HCT116 (cell line): ENCODE data around the gene ZNF32. TPM values are rescaled to one million over a fixed set of nuclear protein-coding genes. Genes with fewer than 3 reads are reported as not detected.

ENCODE experiments used
- ATAC-seq: fragments of 200-7000 bp; cut with Tn5 transposase; 2 replicates; pipeline ENCODE4 v1.9.1; 2020; ENCODE audit warnings: mild to moderate bottlenecking, moderate library complexity
- BruUV-seq: library from RNA; stranded (reverse); fragments of 400-500 nt; replicated peaks from 2 replicates; lab custom pipeline; 2021; lab: Mats Ljungman, UMichigan
- CTCF ChIA-PET: fragments of 300-600 bp; sonication (Branson Sonifier 250); formaldehyde crosslinking; loops from one replicate; lab custom pipeline; 2021; ENCODE audit warnings: antibody characterized with exemption; lab: Charles Lee
- POLR2A ChIA-PET: fragments of 300-600, 350-600 bp; sonication (Branson Sonifier 250); formaldehyde crosslinking; loops from one replicate; lab custom pipeline; 2021; ENCODE audit warnings: antibody characterized with exemption; lab: Charles Lee
- RAD21 ChIA-PET, 2 experiments: fragments of 300-600 bp; sonication (Branson Sonifier 250); formaldehyde crosslinking; loops; one replicate each; lab custom pipeline; 2023; ENCODE audit warnings: low total read pairs in 2 of 2; ENCODE audit not compliant: uncharacterized antibody in 2 of 2, unreplicated experiment in 2 of 2, low non-redundant PET in 1 of 2; lab: Charles Lee
- DNase-seq: peaks from one replicate; pipeline ENCODE4 v3.0.0-alpha.2; 2010; ENCODE audit warnings: low read depth, low spot score
- H2AFZ ChIP-seq: fragments of 200-600 bp; shearing (Covaris generic), sonication (generic); 2 replicates; pipeline ENCODE4 v1.6.1; 2017; ENCODE audit warnings: low read depth, mixed run types, mixed read lengths, antibody characterized with exemption, low read length; ENCODE audit not compliant: poor library complexity, severe bottlenecking
- H3K27ac ChIP-seq: 2 replicates; pipeline ENCODE4 v1.5.1; 2012; ENCODE audit warnings: low read depth, low read length
- H3K27me3 ChIP-seq: fragments of 200-600 bp; sonication (generic); 2 replicates; pipeline ENCODE4 v1.6.1; 2016; ENCODE audit warnings: mixed run types, low read length, mixed read lengths; ENCODE audit not compliant: insufficient read depth
- H3K36me3 ChIP-seq, 2 experiments: fragments of 200-500 bp in 1 of 2; fragments of 200-600 bp in 1 of 2; sonication (Bioruptor generic) in 1 of 2; sonication (generic) in 1 of 2; 2 replicates each; pipeline versions ENCODE4 v1.5.1 to v1.6.1; 2014 to 2016; ENCODE audit warnings: low read length in 2 of 2, inconsistent platforms in 1 of 2, mixed read lengths in 1 of 2, mixed run types in 1 of 2; ENCODE audit not compliant: insufficient read depth in 2 of 2, control insufficient read depth in 1 of 2
- H3K4me1 ChIP-seq, 2 experiments: fragments of 200-600 bp in 1 of 2; sonication (generic) in 1 of 2; 2 replicates each; pipeline versions ENCODE4 v1.5.1 to v1.6.1; 2012 to 2017; ENCODE audit warnings: low read length in 2 of 2, inconsistent platforms in 1 of 2, mild to moderate bottlenecking in 1 of 2, mixed read lengths in 1 of 2, mixed run types in 1 of 2, moderate library complexity in 1 of 2; ENCODE audit not compliant: insufficient read depth in 2 of 2, control insufficient read depth in 1 of 2
- H3K4me2 ChIP-seq: fragments of 200-600 bp; sonication (generic); 2 replicates; pipeline ENCODE4 v1.6.1; 2017; ENCODE audit warnings: mixed run types, low read length, mixed read lengths
- H3K4me3 ChIP-seq, 2 experiments: fragments of 200-600 bp in 1 of 2; sonication (generic) in 1 of 2; replicated peaks in 1 of 2; 2 replicates each; pipeline ENCODE4 v1.5.1; 2011 to 2016; ENCODE audit warnings: low read length in 2 of 2, control low read depth in 1 of 2, low read depth in 1 of 2, mild to moderate bottlenecking in 1 of 2, mixed read lengths in 1 of 2, mixed run types in 1 of 2
- H3K79me2 ChIP-seq: fragments of 200-600 bp; sonication (generic); 2 replicates; pipeline ENCODE4 v1.6.1; 2017; ENCODE audit warnings: mild to moderate bottlenecking, mixed run types, low read length, moderate library complexity, mixed read lengths; ENCODE audit not compliant: insufficient read depth
- H3K9ac ChIP-seq: fragments of 200-600 bp; sonication (generic); 2 replicates; pipeline ENCODE4 v1.6.1; 2016; ENCODE audit warnings: low read length, mixed read lengths
- H3K9me2 ChIP-seq: fragments of 200-600 bp; sonication (generic), shearing (Covaris generic); 2 replicates; pipeline ENCODE4 v1.6.1; 2017; ENCODE audit warnings: mixed run types, mild to moderate bottlenecking, moderate library complexity; ENCODE audit not compliant: insufficient read depth
- H3K9me3 ChIP-seq, 2 experiments: fragments of 200-500 bp in 1 of 2; fragments of 200-600 bp in 1 of 2; sonication (Bioruptor generic) in 1 of 2; sonication (generic) in 1 of 2; 2 replicates each; pipeline ENCODE4 v1.6.1; 2014 to 2017; ENCODE audit warnings: low read length in 2 of 2, mixed read lengths in 2 of 2, inconsistent platforms in 1 of 2, low read depth in 1 of 2, mild to moderate bottlenecking in 1 of 2, mixed run types in 1 of 2, moderate library complexity in 1 of 2; ENCODE audit not compliant: control insufficient read depth in 1 of 2, insufficient read depth in 1 of 2
- H4K20me1 ChIP-seq: fragments of 200-600 bp; sonication (generic), shearing (Covaris generic); 2 replicates; pipeline ENCODE4 v1.6.1; 2017; ENCODE audit warnings: mixed run types, mild to moderate bottlenecking, moderate library complexity; ENCODE audit not compliant: insufficient read depth
- CTCF ChIP-seq, 3 experiments: fragments of 200-600 bp in 1 of 3; sonication (generic) in 1 of 3; IDR thresholded peaks in 2 of 3; conservative IDR thresholded peaks in 1 of 3; 2 replicates each; pipeline ENCODE4 v1.5.1; 2012 to 2017; ENCODE audit warnings: low read depth in 2 of 3, low read length in 2 of 3, antibody characterized with exemption in 1 of 3, borderline replicate concordance in 1 of 3, control low read depth in 1 of 3, mild to moderate bottlenecking in 1 of 3, mixed read lengths in 1 of 3, mixed run types in 1 of 3, moderate library complexity in 1 of 3; ENCODE audit not compliant: insufficient read depth in 1 of 3
- EGR1 ChIP-seq: IDR thresholded peaks from 2 replicates; pipeline ENCODE4 v1.6.1; 2012; ENCODE audit warnings: low read depth
- RAD21 ChIP-seq: IDR thresholded peaks from 2 replicates; pipeline ENCODE4 v1.6.1; 2012; ENCODE audit warnings: low read depth, mild to moderate bottlenecking
- YY1 ChIP-seq: IDR thresholded peaks from 2 replicates; pipeline ENCODE4 v1.6.1; 2011; ENCODE audit warnings: low read length, low read depth, moderate library complexity, mild to moderate bottlenecking; ENCODE audit not compliant: insufficient replicate concordance; ENCODE audit errors: extremely low read depth
- intact Hi-C: fragments of 100-400 bp; cut with micrococcal nuclease; formaldehyde crosslinking; loops from 2 replicates; pipeline ENCODE4 v1.10.0; 2022
- total RNA-seq: library from RNA; stranded (reverse); gene quantifications from one replicate; pipeline ENCODE4 v1.2.1, GENCODE V29; 2021; ENCODE audit not compliant: unreplicated experiment

ZNF32 gene
- total RNA-seq, 1 experiment from 2014 or later: 10.3 TPM

- H3K27ac ChIP-seq: no peak overlapping the region
- no peaks in the 10 kb centered on the region for H3K79me2 ChIP-seq
- no TSS peak for BruUV-seq
- DNase-seq: peak; percentile 29
- ChIA-PET CTCF (interaction anchor here (1.0 to 1.7 kb wide), 2 partner anchors 95 to 696 kb away, joined by 3 to 10 read pairs; no protein-coding TSS in a partner anchor), POLR2A (no interaction called here), RAD21 (no interaction called here)
- no peak overlapping the region for H3K9ac ChIP-seq
- no peaks in the 10 kb centered on the region for H3K9me3 ChIP-seq
- no peaks in the 10 kb centered on the region for H4K20me1 ChIP-seq
- H3K36me3 ChIP-seq: no peaks in the 10 kb centered on the region
- ATAC-seq: peak; percentile 99
- H3K4me2 ChIP-seq: peak overlapping the region; percentile 48
- intact Hi-C loops: loop anchor here (10.0 kb wide), 1 partner anchor 95 kb away; no protein-coding TSS in a partner anchor
- H3K4me3 ChIP-seq: no peak overlapping the region
- no peak for TF ChIP-seq YY1
- peak; percentile 60 to 90 (median 77) for TF ChIP-seq CTCF (IDR thresholded peaks at IDR 0.05 in 2 of 3, conservative IDR thresholded peaks at IDR 0.05 in 1 of 3; ENCODE audit: borderline replicate concordance in 1 of 3, insufficient read depth in 1 of 3, low read depth in 2 of 3, low read length in 2 of 3)
- TF ChIP-seq RAD21: peak; percentile 70
- TF ChIP-seq, all 23 proteins: peak for 2
- 0 out of 2 replicates have a peak, but pooled peaks cover 18% of the 10 kb centered on the region for H3K27me3 ChIP-seq
- no peaks in the 10 kb centered on the region for H3K9me2 ChIP-seq
- H3K4me1 ChIP-seq: peaks cover 0 to 7% of the 10 kb centered on the region in 2 experiments; a peak in 1 of 4 replicates
- peak overlapping the region; percentile 86 for H2AFZ ChIP-seq
Observed at GRCh38 chr10:43689955-43690771, 41.5 kb upstream of the ZNF32 start.

- BruUV-seq: no TSS peak
- Histone ChIP-seq H3K36me3 (no peaks in the 10 kb centered on the region), H3K4me2 (peak overlapping the region; percentile 48)
- ATAC-seq: no peak
- intact Hi-C loops: no loop called here
- no peak for TF ChIP-seq EGR1
- TF ChIP-seq YY1: no peak
- no peak for TF ChIP-seq CTCF (IDR thresholded peaks at IDR 0.05 in 2 of 3, conservative IDR thresholded peaks at IDR 0.05 in 1 of 3; ENCODE audit: borderline replicate concordance in 1 of 3, insufficient read depth in 1 of 3, low read depth in 2 of 3, low read length in 2 of 3)
- TF ChIP-seq, all 23 proteins: peak for 0
- H3K27me3 ChIP-seq: 0 out of 2 replicates have a peak, but pooled peaks cover 18% of the 10 kb centered on the region
- no peaks in the 10 kb centered on the region for H3K9me3 ChIP-seq
- ChIA-PET RAD21 (no interaction called here), CTCF (interaction anchor here (1.0 to 1.7 kb wide), 2 partner anchors 96 to 697 kb away, joined by 3 to 10 read pairs; no protein-coding TSS in a partner anchor), POLR2A (no interaction called here)
- H3K27ac ChIP-seq: no peak overlapping the region
- H3K9ac ChIP-seq: no peak overlapping the region
- no peaks in the 10 kb centered on the region for H3K79me2 ChIP-seq
- no peak overlapping the region for H3K4me3 ChIP-seq
- peaks cover 0 to 7% of the 10 kb centered on the region in 2 experiments; a peak in 1 of 4 replicates for H3K4me1 ChIP-seq
- DNase-seq: no peak
- peak overlapping the region; percentile 86 for H2AFZ ChIP-seq
- no peaks in the 10 kb centered on the region for H3K9me2 ChIP-seq
- H4K20me1 ChIP-seq: no peaks in the 10 kb centered on the region
Observed at GRCh38 chr10:43689618-43689954, 40.9 kb upstream of the ZNF32 start.
